Fibroblast of villous mesenchyme (primary cell): Measurements from ENCODE around the gene ITCH. TPM values are rescaled to one million over a fixed set of nuclear protein-coding genes. Genes with fewer than 3 reads are reported as not detected.
"Not testable (repeated sequence)": the region's sequence is repeated elsewhere in the genome, so short reads cannot be mapped to it uniquely, and the experiment has no call there.

Experiments used
- DNase-seq: peaks from one replicate; pipeline ENCODE4 v3.0.0-alpha.2; 2010; ENCODE audit warnings: low read depth
- H3K4me3 ChIP-seq: 2 replicates; pipeline ENCODE4 v1.5.1; 2011; ENCODE audit warnings: low read depth, mild to moderate bottlenecking, low read length
- CTCF ChIP-seq: IDR thresholded peaks from 2 replicates; pipeline ENCODE4 v1.5.1; 2012; ENCODE audit warnings: low read depth, mild to moderate bottlenecking, low read length; ENCODE audit not compliant: insufficient read depth
- total RNA-seq: library from RNA; depleted of rRNA; stranded (reverse); fragments of >200 nt; gene quantifications from 2 replicates; pipeline ENCODE4 v1.2.3, GENCODE V29; 2012

Gene ITCH
- total RNA-seq, 1 donor: 88.9 TPM

DNA sequence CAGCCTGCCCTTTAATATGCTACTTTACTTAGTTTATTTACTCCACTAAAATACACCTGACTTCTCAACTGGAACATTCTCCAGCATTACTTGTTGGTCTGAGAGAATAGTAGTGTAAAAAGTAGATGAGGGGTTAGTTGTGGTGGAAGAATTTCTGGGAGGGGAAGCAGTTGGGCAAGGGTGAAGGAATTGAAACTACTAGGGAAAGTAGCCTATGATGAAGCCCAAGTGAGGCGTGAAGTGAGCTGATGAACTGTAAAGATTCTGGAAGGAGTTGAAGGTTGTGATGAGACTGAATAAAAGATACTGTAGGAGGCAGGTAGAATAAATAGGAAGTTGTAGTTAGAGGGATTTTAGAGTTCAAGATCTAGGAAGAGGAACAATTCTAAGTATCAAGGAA, 72.5 kb downstream of the ITCH start:
- no peak for DNase-seq
- TF ChIP-seq CTCF: no peak
- no peak overlapping the region for H3K4me3 ChIP-seq

GRCh38 chr20:34437330-34437986, 74.4 kb downstream of the ITCH start:
- peak; percentile 27 for DNase-seq
- H3K4me3 ChIP-seq: no peak overlapping the region
- TF ChIP-seq CTCF: no peak

DNA sequence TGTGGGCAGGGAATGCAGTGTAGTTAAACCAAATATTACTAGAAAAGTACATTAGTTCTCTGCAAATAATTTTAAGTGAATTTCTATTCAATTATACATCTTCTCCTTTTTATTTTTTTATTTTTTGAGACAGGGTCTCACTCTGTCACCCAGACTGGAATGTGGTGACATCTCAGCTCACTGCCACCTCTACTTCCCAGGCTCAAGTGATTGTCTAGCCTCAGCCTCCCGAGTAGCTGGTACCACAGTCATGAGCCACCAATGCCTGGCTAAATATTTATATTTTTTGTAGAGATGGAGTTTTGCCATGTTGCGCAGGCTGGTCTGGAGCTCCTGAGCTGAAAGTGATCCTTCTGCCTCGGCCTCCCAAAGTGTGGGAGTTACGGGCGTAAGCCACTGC, 76.1 kb downstream of the ITCH start:
- H3K4me3 ChIP-seq: no peak overlapping the region
- no peak for DNase-seq
- TF ChIP-seq CTCF: no peak

- H3K4me3 ChIP-seq, DNase-seq: not testable (repeated sequence)
Measured at GRCh38 chr20:34441423-34441822, 78.3 kb downstream of the ITCH start.

- no peak overlapping the region for H3K4me3 ChIP-seq
- TF ChIP-seq CTCF: no peak
- no peak for DNase-seq
Measured at GRCh38 chr20:34443546-34443945, 80.5 kb downstream of the ITCH start.

DNA sequence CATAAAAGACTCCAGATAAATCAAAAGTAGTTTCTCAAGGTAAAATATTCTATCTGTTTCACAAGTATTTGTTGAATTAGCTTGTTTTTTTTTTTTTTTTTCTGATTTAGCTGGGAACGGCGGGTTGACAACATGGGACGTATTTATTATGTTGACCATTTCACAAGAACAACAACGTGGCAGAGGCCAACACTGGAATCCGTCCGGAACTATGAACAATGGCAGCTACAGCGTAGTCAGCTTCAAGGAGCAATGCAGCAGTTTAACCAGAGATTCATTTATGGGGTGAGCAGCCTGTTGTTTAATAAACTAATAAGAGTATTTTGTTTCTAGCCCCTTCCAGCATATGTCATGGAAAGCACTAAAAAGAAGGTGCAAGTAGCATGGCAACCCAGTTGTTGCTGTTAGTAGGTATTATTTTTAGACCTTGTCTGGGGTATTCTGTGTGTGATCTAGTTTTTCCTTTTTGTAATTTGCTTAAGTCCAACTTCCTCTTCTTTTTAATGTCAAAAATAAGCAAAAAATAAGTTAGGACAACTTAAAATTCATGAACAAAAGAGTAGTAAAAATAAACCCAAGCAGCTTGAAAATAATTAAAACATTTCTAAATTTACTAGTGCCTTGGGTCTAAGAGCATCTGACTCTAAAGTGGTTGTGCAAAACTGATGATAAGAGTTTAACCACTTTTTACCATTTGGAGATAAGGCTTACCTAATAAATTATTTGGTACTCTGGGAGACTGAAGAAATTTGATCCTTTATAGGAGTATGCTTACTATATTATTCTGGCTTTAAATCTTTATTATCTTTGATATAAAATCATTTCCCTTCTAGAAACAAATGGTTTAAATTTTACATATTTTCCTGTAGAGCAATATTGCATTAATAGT, 82.3 kb downstream of the ITCH start:
- H3K4me3 ChIP-seq: no peak overlapping the region
- peak; percentile 84 for DNase-seq
- no peak for TF ChIP-seq CTCF

DNA sequence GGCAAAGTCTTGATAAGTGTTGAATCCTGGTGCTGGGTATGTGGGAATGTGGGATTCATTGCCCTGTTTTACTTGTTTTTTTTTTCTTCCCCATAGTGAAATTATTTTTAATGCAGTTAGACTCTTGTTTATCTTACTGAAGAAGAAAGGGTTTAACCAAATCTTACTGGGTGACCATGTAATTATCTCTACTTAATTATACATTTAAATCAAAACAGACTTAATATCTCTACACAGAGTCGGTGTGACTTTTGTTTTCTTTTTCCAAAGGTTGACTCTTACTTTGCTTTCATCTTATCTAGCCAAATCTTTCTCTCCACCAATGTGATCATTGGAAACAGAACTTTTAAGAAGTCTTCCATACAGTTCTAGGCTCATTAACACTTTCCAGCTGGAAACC, 85.4 kb downstream of the ITCH start:
- no peak for DNase-seq

More for the DNA sequence above, 85.4 kb downstream of the ITCH start:
- H3K4me3 ChIP-seq: no peak overlapping the region
- TF ChIP-seq CTCF: no peak
